MG63 (cell line): Measurements from ENCODE around the gene TMEM86A. TPM values are rescaled to one million over a fixed set of nuclear protein-coding genes. Genes with fewer than 3 reads are reported as not detected.
A peak's percentile ranks its signal among the peaks of the same experiment; 100 is the strongest.
"Not testable (repeated sequence)": the region's sequence is repeated elsewhere in the genome, so short reads cannot be mapped to it uniquely, and the experiment has no call there.

Source experiments
- DNase-seq: peaks from one replicate; pipeline ENCODE4 v3.0.0-alpha.2; 2020
- H3K27me3 ChIP-seq: fragments of 250-450 bp; sonication (Bioruptor Pico); 2 replicates; pipeline ENCODE4 v1.5.1; 2020; ENCODE audit warnings: mild to moderate bottlenecking, moderate library complexity
- H3K36me3 ChIP-seq: fragments of 250-450 bp; sonication (Bioruptor Pico); 2 replicates; pipeline ENCODE4 v1.5.1; 2020; ENCODE audit warnings: mild to moderate bottlenecking, moderate library complexity
- H3K4me3 ChIP-seq: fragments of 250-450 bp; sonication (Bioruptor Pico); 2 replicates; pipeline ENCODE4 v1.5.1; 2020; ENCODE audit warnings: mild to moderate bottlenecking, moderate library complexity
- H3K9me3 ChIP-seq: fragments of 250-450 bp; sonication (Bioruptor Pico); 2 replicates; pipeline ENCODE4 v1.5.1; 2020; ENCODE audit warnings: mild to moderate bottlenecking, moderate library complexity
- total RNA-seq: library from RNA; depleted of rRNA; stranded (reverse); fragments of >200 nt; shearing (Covaris generic); gene quantifications from 2 replicates; pipeline ENCODE4 v1.2.3, GENCODE V29; 2014; ENCODE audit warnings: low replicate concordance; rRNA removed

Gene TMEM86A
- 0.05 and 0.40 TPM in 2 replicates for total RNA-seq

DNA sequence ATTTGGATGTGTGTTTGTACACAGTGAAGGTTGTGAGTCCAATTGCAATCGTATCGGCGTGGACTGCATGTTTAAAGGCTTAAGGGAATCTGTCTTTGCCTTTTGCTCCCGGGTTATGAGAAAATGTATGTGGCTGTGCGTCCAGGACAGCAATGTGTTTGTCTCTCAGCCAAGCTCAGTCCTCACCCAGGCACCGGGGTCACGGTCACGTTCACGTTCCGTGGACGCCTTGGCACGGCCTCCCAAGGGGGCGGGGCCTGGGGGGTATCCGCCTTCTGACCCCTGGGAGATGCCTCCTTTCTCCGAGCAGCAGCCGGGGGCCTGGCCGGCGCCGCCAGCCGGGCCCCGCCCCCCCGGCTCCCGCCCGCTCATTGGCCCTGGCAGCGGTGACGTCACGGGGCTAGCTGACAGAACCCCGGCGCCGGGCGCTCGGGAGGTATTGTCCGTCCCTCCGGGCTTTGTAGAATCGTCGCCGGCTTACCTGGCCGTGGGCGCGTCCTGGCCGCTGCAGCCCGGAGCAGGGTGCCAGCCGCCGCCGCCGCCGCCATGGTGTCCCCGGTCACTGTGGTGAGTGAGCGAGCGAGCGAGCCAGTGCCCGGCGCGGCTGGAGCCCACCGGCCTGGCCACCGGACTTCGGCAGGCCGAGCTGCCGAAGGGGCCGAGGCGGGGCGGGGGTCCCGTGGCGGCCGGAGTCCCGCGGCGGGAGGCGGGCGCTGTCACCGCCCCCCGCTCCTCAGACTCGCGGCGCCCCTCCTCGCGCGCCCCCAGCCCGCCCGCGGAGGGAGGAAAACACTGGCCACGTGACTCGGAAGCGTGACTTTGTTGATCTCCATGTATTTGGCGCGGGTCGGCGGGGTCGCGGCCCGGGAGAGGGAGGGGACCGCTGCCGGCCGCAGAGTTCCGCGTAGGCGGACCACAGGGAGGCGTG is at the start of gene TMEM86A:
TMEM86A (plus strand) TSS at position 439 of the 928 bp plus-strand sequence; CDS start at position 547, 108 bp downstream.
- no peaks in the 10 kb centered on the region for H3K36me3 ChIP-seq
- H3K27me3 ChIP-seq, result no peaks in the 10 kb centered on the region
- H3K9me3 ChIP-seq, result no peaks in the 10 kb centered on the region
- DNase-seq, result peak; percentile 71
- peak within 1 kb of the TSS; percentile 50 for H3K4me3 ChIP-seq

GRCh38 chr11:18650353-18650752 is 48.2 kb upstream of the TMEM86A start:
- DNase-seq, result no peak
- Histone ChIP-seq H3K27me3 (no peaks in the 10 kb centered on the region), H3K36me3 (no peaks in the 10 kb centered on the region), H3K9me3 (no peaks in the 10 kb centered on the region), H3K4me3 (no peak overlapping the region)

GRCh38 chr11:18650859-18651557 is 47.6 kb upstream of the TMEM86A start:
- H3K27me3 ChIP-seq, result no peaks in the 10 kb centered on the region
- no peaks in the 10 kb centered on the region for H3K9me3 ChIP-seq
- no peak overlapping the region for H3K4me3 ChIP-seq
- peak; percentile 9 for DNase-seq
- no peaks in the 10 kb centered on the region for H3K36me3 ChIP-seq

- H3K27me3 ChIP-seq, result no peaks in the 10 kb centered on the region
- DNase-seq, result no peak
- no peaks in the 10 kb centered on the region for H3K9me3 ChIP-seq
- H3K4me3 ChIP-seq, result no peak overlapping the region
- no peaks in the 10 kb centered on the region for H3K36me3 ChIP-seq
Measured at GRCh38 chr11:18657673-18658072, 40.9 kb upstream of the TMEM86A start.

GRCh38 chr11:18665353-18665872 is 33.2 kb upstream of the TMEM86A start:
- DNase-seq, H3K4me3 ChIP-seq, H3K9me3 ChIP-seq, H3K36me3 ChIP-seq, H3K27me3 ChIP-seq: not testable (repeated sequence)

DNA sequence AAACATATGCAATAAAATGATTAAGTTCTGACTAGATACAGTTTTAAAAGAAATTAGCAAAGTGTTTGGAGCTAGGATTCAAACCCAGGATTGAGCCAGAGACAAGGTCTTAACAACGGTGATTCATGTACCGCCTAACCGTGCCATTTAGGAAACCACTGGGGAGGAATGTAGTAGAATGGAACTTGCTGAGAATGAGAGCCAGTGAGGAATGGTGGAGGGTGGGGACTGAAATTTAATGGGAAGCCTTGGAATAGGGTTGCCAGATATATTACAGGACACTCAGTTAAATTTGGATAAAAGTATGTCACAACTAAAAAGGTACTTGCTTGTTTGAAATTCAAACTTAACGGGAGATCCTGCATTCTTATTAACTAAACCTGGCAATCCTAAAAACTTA is 30.4 kb upstream of the TMEM86A start:
- no peak for DNase-seq
- no peaks in the 10 kb centered on the region for H3K9me3 ChIP-seq
- no peaks in the 10 kb centered on the region for H3K36me3 ChIP-seq

DNA sequence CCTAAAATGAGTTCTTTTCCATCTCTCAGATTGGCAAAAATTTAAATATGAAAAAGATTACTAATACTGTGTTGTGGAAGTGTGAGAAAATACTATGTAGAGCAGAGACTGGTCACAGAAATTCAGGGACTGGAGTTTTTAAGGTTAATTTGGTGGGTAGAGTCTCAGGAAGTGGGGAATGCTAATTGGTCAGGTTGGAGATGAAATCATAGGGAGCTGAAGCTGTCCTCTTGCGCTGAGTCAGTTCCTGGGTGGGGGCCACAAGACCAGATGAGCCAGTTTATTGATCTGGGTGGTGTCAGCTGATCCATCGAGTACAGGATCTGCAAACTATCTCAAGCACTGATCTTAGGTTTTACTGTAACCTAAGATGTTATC is 29.4 kb upstream of the TMEM86A start:
- Histone ChIP-seq H3K36me3 (no peaks in the 10 kb centered on the region), H3K27me3 (no peaks in the 10 kb centered on the region), H3K9me3 (no peaks in the 10 kb centered on the region), H3K4me3 (no peak overlapping the region)
- DNase-seq, result peak; percentile 17

More for the DNA sequence above, 30.4 kb upstream of the TMEM86A start:
- Histone ChIP-seq H3K27me3 (no peaks in the 10 kb centered on the region), H3K4me3 (no peak overlapping the region)

DNA sequence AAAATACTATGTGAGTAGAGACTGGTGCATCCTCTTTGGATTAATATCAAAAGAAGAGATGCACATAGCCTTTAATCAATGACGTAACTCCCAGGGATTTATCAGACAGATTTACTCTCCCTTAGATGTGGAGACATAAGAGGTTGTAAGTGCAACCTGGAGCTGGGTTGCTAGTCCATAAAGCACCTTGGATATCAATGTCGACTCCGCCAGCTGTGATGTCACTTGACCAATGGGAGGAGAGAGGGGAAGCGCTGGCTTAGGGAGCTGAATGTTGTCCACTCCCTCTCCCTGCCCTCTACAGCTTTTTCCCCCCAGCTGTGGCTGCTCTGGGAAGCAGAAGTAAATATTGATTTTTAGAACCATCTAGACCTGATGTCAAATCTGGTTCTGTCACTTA is 28.9 kb upstream of the TMEM86A start:
- Histone ChIP-seq H3K36me3 (no peaks in the 10 kb centered on the region), H3K9me3 (no peaks in the 10 kb centered on the region), H3K27me3 (no peaks in the 10 kb centered on the region), H3K4me3 (no peak overlapping the region)
- DNase-seq, result no peak

DNA sequence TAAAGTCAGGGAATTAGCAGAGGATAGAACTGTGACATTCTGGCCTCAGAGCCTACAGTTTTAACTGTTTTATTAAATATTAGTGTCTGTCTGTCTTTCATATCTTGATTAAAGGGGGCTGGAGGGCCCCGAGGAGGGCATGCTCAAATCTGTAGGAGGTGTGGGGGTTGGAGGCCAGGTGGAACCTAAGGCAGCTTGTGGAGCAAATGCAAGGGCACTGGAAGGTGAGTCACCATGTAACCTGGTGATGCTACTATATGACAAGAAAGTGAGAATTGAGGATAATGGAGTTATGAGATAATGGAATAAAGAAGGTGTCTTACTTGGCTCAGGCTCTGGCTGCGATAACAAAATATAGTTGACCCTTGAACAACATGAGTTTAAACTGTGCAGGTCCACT is 27.3 kb upstream of the TMEM86A start:
- Histone ChIP-seq H3K9me3 (no peaks in the 10 kb centered on the region), H3K36me3 (no peaks in the 10 kb centered on the region), H3K4me3 (no peak overlapping the region), H3K27me3 (no peaks in the 10 kb centered on the region)
- DNase-seq, result no peak

DNA sequence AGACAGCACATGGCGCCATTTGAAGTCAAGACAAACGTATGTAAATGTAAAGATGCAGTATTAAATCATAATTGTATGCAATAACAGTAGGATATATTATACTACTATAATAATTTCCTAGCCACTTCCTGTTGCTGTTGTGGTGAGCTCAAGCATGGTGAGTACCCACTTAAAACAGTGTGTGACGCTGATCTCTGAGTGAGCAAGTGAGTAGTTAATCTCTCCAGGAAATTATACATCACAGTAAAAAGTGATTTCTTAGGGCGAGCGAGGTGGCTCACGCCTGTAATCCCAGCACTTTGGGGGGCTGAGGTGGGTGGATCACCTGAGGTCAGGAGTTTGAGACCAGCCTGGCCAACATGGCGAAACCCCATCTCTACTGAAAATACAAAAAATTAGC is 26.4 kb upstream of the TMEM86A start:
- not testable (repeated sequence) for H3K27me3 ChIP-seq, H3K9me3 ChIP-seq, H3K36me3 ChIP-seq, H3K4me3 ChIP-seq, DNase-seq

DNA sequence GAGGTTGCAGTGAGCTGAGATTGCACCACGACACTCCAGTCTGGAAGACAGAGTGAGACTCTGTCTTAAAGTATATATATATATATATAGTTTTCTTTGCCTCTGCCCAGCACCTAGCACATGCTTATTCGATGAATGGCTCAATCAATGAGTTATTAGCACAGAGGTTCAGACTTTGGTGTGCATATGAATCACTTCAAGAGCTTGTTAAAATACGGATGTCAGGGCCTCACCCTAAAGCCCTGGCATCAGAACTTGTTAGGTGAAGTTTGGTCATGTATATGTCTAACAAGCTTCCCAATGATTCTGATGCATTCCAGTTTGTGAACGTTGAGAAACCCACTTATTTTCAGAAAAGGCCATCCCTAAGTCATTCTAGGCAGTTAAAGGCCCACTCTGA is 21.8 kb upstream of the TMEM86A start:
- no peaks in the 10 kb centered on the region for H3K36me3 ChIP-seq
- H3K9me3 ChIP-seq, result no peaks in the 10 kb centered on the region
- no peaks in the 10 kb centered on the region for H3K27me3 ChIP-seq
- no peak for DNase-seq
- H3K4me3 ChIP-seq, result no peak overlapping the region

GRCh38 chr11:18677560-18677959 is 21.0 kb upstream of the TMEM86A start:
- Histone ChIP-seq H3K27me3 (no peaks in the 10 kb centered on the region), H3K9me3 (no peaks in the 10 kb centered on the region), H3K36me3 (no peaks in the 10 kb centered on the region), H3K4me3 (no peak overlapping the region)
- no peak for DNase-seq

- not testable (repeated sequence) for H3K27me3 ChIP-seq
- peak; percentile 14 for DNase-seq
Measured at GRCh38 chr11:18681949-18682348, 16.6 kb upstream of the TMEM86A start.

DNA sequence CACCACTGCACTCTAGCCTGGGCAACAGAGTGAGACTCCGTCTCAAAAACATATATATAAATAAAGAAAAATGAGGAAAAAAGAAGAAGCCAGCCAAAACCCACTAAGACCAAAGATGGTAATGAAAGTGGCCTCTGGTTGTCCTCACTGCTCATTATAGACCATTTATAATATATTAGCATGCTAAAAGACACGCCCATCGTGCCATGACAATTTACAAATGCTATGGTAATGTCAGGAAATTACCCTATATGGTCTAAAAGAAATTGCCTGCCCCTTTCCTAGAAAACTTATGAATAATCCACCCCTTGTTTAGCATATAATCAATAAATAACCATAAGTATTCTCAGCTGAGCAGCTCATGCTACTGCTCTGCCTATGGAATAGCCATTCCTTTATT is 16.1 kb upstream of the TMEM86A start:
- Histone ChIP-seq H3K27me3 (no peaks in the 10 kb centered on the region), H3K4me3 (no peak overlapping the region), H3K9me3 (no peaks in the 10 kb centered on the region), H3K36me3 (no peaks in the 10 kb centered on the region)
- no peak for DNase-seq

More at GRCh38 chr11:18681949-18682348, 16.6 kb upstream of the TMEM86A start:
- H3K36me3 ChIP-seq, H3K4me3 ChIP-seq, H3K9me3 ChIP-seq: not testable (repeated sequence)

DNA sequence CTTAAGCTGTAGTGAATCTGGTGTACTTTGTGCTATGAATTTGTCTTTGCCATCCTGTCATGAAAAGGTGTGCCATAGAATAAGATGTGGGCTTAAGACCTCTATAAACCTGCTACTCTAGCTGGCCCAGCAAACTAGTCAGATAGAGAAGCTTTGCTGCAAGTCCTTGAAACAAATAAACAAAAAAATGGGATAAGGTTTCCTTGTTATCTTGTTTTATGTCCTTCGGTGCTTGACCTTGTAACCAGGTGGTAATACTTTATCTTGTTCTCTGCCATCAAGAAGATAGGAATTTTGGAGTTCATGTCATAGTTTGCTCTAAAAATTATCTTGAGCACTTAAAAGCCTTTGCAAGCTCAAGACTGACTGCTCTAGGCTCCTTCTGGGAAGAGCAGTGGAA is 14.3 kb upstream of the TMEM86A start:
- Histone ChIP-seq H3K4me3 (no peak overlapping the region), H3K9me3 (no peaks in the 10 kb centered on the region), H3K36me3 (no peaks in the 10 kb centered on the region), H3K27me3 (no peaks in the 10 kb centered on the region)
- no peak for DNase-seq

GRCh38 chr11:18691467-18692140 is 7.0 kb upstream of the TMEM86A start:
- not testable (repeated sequence) for H3K36me3 ChIP-seq, H3K4me3 ChIP-seq, DNase-seq, H3K27me3 ChIP-seq, H3K9me3 ChIP-seq
